GM12892 (cell line): ENCODE results near the gene HNRNPM.

Source experiments
- POLR2A ChIP-seq: IDR thresholded peaks from 2 replicates; pipeline ENCODE4 v1.6.1; 2011; ENCODE audit warnings: low read depth, low read length, control low read depth
- TAF1 ChIP-seq: IDR thresholded peaks from 2 replicates; pipeline ENCODE4 v1.6.1; 2011; ENCODE audit warnings: low read depth, mild to moderate bottlenecking, control low read depth, low read length, borderline replicate concordance

GRCh38 chr19:8396563-8397203 is 48.1 kb upstream of the HNRNPM start:
- TF ChIP-seq TAF1 (no peak), POLR2A (no peak)
